Esophagus squamous epithelium (tissue), 5 donors: ENCODE data around the gene MALT1. TPM values are rescaled to one million over a fixed set of nuclear protein-coding genes. Genes with fewer than 3 reads are reported as not detected.

Experiments
- DNase-seq: peaks from one replicate; lab custom pipeline; 2025; lab: John Stamatoyannopoulos, UW
- H3K27ac ChIP-seq, 4 donors: fragments of 200-600 bp; sonication (generic); one replicate each; pipeline ENCODE4 v1.5.1; 2016 to 2019; ENCODE audit warnings: mild to moderate bottlenecking in 1 of 4
- H3K27me3 ChIP-seq, 4 donors: fragments of 200-600 bp; sonication (generic); 1 replicate in 3 of 4; 2 replicates in 1 of 4; pipeline versions ENCODE4 v1.5.1 to v1.6.0; 2017 to 2021; ENCODE audit warnings: antibody characterized with exemption in 1 of 4
- H3K36me3 ChIP-seq, 3 donors: fragments of 200-600 bp; sonication (generic); one replicate each; pipeline ENCODE4 v1.5.1; 2016 to 2019
- H3K4me1 ChIP-seq, 3 donors: fragments of 200-600 bp; sonication (generic); one replicate each; pipeline ENCODE4 v1.5.1; 2017 to 2019
- H3K4me3 ChIP-seq, 4 donors: fragments of 200-600 bp; sonication (generic); 1 replicate in 3 of 4; 2 replicates in 1 of 4; pipeline ENCODE4 v1.5.1; 2016 to 2019; ENCODE audit warnings: mild to moderate bottlenecking in 2 of 4, moderate library complexity in 1 of 4
- H3K9me3 ChIP-seq, 3 donors: fragments of 200-600 bp; sonication (generic); one replicate each; pipeline ENCODE4 v1.5.1; 2016 to 2019
- POLR2A ChIP-seq, 4 donors: fragments of 450-650 bp; IDR thresholded peaks; one replicate each; pipeline ENCODE4 v1.6.1; 2017; ENCODE audit warnings: antibody characterized with exemption in 4 of 4, mild to moderate bottlenecking in 4 of 4, moderate library complexity in 3 of 4
- WGBS, 2 donors: methylation state at CpG; one replicate each; pipeline ENCODE4 v1.1.5; 2018; 5-methylcytosine and 5-hydroxymethylcytosine counted together
- intact Hi-C: fragments of 100-400 bp; cut with DNase I; formaldehyde crosslinking; loops from one replicate; pipeline ENCODE4 v1.15.0; 2022
- total RNA-seq, 4 donors: library from RNA; depleted of rRNA; stranded (reverse); fragments of >200 nt; gene quantifications; one replicate each; pipeline ENCODE4 v1.1.0, GENCODE V29; 2016
- TF ChIP-seq, protein P1 (sequence below), 6 experiments: fragments of 450-650 bp in 4 of 6; fragments of 200-600 bp in 2 of 6; sonication (generic) in 2 of 6; IDR thresholded peaks; one replicate each; pipeline ENCODE4 v1.5.1; 2016 to 2019; ENCODE audit warnings: antibody characterized with exemption in 6 of 6, mild to moderate bottlenecking in 4 of 6, moderate library complexity in 4 of 6
- donor health status: DM: yes; HTN: yes; CAD: no.

MALT1 gene
- total RNA-seq, 4 donors from 2014 or later = 25.2 to 48.6 (median 30.7) TPM

DNA sequence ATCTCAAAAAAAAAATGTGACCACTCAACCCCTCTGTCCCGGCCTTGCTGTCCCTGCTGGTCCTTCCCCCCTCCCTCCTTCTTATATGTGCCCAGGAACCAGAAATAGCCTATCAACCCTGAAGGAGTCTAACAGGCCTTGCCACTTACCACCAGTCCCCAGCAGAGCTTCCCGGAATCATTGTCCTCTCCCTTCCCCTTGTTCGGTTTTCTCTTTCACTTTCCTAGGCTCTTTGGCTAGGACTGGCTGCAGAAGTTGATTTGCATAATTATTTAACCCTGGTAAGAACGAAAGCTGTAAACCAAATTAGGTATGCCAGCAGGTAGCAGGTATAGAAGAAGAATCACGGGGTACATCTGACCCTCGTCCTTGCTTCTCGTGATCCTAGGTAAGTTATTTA is 120.8 kb downstream of the MALT1 start:
- intact Hi-C loops = no loop called here
- WGBS, 2 donors = 63 to 64% methylated on average over 7 of the region's 7 CpGs
- Histone ChIP-seq H3K4me3 (no peak overlapping the region), H3K36me3 (no peaks in the 10 kb centered on the region), H3K27me3 (no peaks in the 10 kb centered on the region), H3K4me1 (peaks cover 5 to 39% (median 11%) of the 10 kb centered on the region in 3 donors), H3K9me3 (no peaks in the 10 kb centered on the region), H3K27ac (peak overlapping the region in 1 of 4 donors; percentile 29)
- no peak for DNase-seq
- no peak for TF ChIP-seq POLR2A (IDR thresholded peaks at IDR 0.05)
- TF ChIP-seq, protein P1, sequence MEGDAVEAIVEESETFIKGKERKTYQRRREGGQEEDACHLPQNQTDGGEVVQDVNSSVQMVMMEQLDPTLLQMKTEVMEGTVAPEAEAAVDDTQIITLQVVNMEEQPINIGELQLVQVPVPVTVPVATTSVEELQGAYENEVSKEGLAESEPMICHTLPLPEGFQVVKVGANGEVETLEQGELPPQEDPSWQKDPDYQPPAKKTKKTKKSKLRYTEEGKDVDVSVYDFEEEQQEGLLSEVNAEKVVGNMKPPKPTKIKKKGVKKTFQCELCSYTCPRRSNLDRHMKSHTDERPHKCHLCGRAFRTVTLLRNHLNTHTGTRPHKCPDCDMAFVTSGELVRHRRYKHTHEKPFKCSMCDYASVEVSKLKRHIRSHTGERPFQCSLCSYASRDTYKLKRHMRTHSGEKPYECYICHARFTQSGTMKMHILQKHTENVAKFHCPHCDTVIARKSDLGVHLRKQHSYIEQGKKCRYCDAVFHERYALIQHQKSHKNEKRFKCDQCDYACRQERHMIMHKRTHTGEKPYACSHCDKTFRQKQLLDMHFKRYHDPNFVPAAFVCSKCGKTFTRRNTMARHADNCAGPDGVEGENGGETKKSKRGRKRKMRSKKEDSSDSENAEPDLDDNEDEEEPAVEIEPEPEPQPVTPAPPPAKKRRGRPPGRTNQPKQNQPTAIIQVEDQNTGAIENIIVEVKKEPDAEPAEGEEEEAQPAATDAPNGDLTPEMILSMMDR (IDR thresholded peaks at IDR 0.05) = no peak

DNA sequence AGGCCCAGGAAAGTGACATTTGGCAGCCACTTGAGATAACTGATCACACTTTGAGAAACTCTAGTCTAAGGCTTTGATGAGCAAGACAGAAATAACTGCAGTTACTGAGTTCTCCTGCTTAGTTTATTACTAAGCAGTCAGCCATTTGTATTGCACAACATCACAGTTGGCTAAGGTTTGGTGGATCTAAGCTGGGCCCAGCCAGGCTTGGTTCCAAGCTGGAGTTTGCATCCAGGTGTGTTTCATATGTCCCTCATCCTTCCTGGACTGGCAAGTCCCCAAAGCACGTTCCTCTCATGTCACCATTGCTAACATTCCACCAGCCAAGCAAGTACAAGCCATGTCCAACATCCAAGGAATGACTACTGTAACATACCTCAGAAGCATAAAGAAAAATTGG is 122.1 kb downstream of the MALT1 start:
- no peak for DNase-seq
- intact Hi-C loops = no loop called here
- Histone ChIP-seq H3K4me3 (no peak overlapping the region), H3K4me1 (peaks cover 5 to 27% (median 9%) of the 10 kb centered on the region in 3 donors), H3K27ac (no peak overlapping the region), H3K36me3 (no peaks in the 10 kb centered on the region), H3K27me3 (no peaks in the 10 kb centered on the region), H3K9me3 (no peaks in the 10 kb centered on the region)
- TF ChIP-seq POLR2A (IDR thresholded peaks at IDR 0.05) = no peak
- TF ChIP-seq, protein P1 (IDR thresholded peaks at IDR 0.05) = no peak
- 10 to 30% methylated on average over 1 of the region's 1 CpG for WGBS, 2 donors

DNA sequence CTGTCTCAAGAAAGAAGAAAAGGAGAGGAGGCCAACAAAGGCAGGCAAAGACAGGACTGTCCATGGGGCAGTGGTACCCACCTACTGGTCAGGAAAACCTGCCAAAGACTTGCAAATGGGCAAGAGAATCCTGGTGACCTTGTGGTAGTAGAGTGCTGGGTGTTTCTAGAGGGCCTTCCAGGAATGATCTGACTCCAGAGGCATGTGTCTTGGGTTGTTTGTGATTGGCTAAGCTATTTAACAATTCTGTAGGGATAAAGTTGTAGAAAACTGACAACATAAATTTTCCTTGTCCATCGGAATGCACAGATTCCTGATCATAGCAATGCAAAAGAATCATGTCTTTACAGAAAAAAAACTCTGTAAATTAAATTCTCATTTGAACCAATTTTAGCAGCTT is 125.0 kb downstream of the MALT1 start:
- Histone ChIP-seq H3K36me3 (no peaks in the 10 kb centered on the region), H3K4me3 (no peak overlapping the region), H3K9me3 (no peaks in the 10 kb centered on the region), H3K27me3 (no peaks in the 10 kb centered on the region), H3K27ac (no peak overlapping the region), H3K4me1 (peaks cover 0 to 21% (median 3%) of the 10 kb centered on the region in 3 donors)
- no peak for DNase-seq
- WGBS, 2 donors = 70 to 75% methylated on average over 1 of the region's 1 CpG
- intact Hi-C loops = no loop called here
- TF ChIP-seq, protein P1 (IDR thresholded peaks at IDR 0.05) = no peak
- no peak for TF ChIP-seq POLR2A (IDR thresholded peaks at IDR 0.05)

DNA sequence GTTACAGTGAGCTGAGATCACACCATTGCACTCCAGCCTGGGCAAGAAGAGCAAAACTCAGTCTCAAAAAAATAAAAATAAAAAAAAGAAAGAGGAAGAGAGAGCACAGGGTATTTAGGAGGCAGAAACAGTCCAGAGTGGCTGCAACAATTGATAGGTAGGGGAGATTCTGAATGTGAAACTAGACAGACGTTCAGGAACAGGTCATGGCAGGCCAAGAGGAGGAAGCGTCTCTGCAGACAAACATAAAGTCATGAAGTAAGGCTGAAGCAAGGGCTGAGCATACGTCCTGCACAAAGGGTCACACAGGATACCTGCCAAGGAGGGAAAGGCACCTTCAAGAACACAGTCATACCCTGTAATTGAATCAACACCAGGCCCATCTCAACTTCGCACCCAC is 129.3 kb downstream of the MALT1 start:
- Histone ChIP-seq H3K9me3 (no peaks in the 10 kb centered on the region), H3K4me3 (no peak overlapping the region), H3K4me1 (peaks cover 0 to 12% (median 3%) of the 10 kb centered on the region in 3 donors), H3K27me3 (no peaks in the 10 kb centered on the region), H3K36me3 (no peaks in the 10 kb centered on the region), H3K27ac (no peak overlapping the region)
- TF ChIP-seq POLR2A (IDR thresholded peaks at IDR 0.05) = no peak
- TF ChIP-seq, protein P1 (IDR thresholded peaks at IDR 0.05) = no peak
- WGBS, 2 donors = 43 to 46% methylated on average over 4 of the region's 4 CpGs
- intact Hi-C loops = no loop called here
- no peak for DNase-seq

DNA sequence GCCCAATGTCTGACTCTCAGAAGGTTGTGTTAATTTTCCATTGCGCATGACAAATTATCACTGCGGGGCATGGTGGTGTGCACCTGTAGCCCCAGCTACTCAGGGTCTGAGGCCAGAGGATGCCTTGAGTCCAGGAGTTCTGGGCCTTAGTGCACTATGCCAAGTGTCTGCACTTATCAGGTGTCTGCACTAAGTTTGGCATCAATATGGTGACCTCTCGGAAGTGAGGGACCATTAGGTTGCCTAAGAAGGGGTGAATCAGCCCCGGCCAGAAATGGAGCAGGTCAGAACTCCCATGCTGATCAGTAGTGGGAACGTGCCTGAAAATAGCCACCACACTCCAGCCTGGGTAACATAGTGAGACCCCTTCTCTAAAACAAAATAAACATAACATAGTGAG is 131.7 kb downstream of the MALT1 start:
- WGBS, 2 donors = 84 to 91% methylated on average over 4 of the region's 5 CpGs
- no peak for TF ChIP-seq POLR2A (IDR thresholded peaks at IDR 0.05)
- TF ChIP-seq, protein P1 (IDR thresholded peaks at IDR 0.05) = no peak
- Histone ChIP-seq H3K4me3 (no peak overlapping the region), H3K36me3 (no peaks in the 10 kb centered on the region), H3K9me3 (no peaks in the 10 kb centered on the region), H3K4me1 (peaks cover 0 to 12% (median 3%) of the 10 kb centered on the region in 3 donors), H3K27me3 (no peaks in the 10 kb centered on the region), H3K27ac (no peak overlapping the region)
- DNase-seq = no peak
- intact Hi-C loops = no loop called here
